HCEC 1CT (cell line): ENCODE results near the gene EFNA3.
A peak's percentile ranks its signal among the peaks of the same experiment; 100 is the strongest.

ENCODE experiments used
- DNase-seq: peaks from one replicate; pipeline ENCODE4 v3.0.0-alpha.2; 2017

Gene EFNA3

GRCh38 chr1:155078469-155079209 lies at the start of gene EFNA3:
Gene EFNA3, plus strand, starts transcription at chr1:155078837. Its CDS starts 105 bp downstream, at chr1:155078942.
- DNase-seq, result no peak

- DNase-seq, result no peak
These were observed 49.0 kb upstream of the EFNA3 start for GRCh38 chr1:155029513-155030242.

GRCh38 chr1:155030243-155030795 lies 48.3 kb upstream of the EFNA3 start:
- DNase-seq, result no peak

GRCh38 chr1:155030899-155031298 lies 47.7 kb upstream of the EFNA3 start:
- DNase-seq, result no peak

GRCh38 chr1:155032886-155033285 lies 45.8 kb upstream of the EFNA3 start:
- no peak for DNase-seq

GRCh38 chr1:155033524-155033923 lies 45.1 kb upstream of the EFNA3 start, which contains the start of the genes DCST1 and DCST2:
Gene DCST1, plus strand, starts transcription at chr1:155033824. Its CDS starts 213 bp downstream, at chr1:155034037.
Gene DCST2, minus strand, starts transcription at chr1:155033781. Its CDS starts 80 bp downstream, at chr1:155033701.
- no peak for DNase-seq

GRCh38 chr1:155034318-155035208 lies 44.1 kb upstream of the EFNA3 start:
- DNase-seq, result no peak

- DNase-seq, result no peak
These were observed 42.7 kb upstream of the EFNA3 start for GRCh38 chr1:155035936-155036335.

- DNase-seq, result no peak
These were observed 41.6 kb upstream of the EFNA3 start for GRCh38 chr1:155037043-155037442.

- no peak for DNase-seq
These were observed 40.7 kb upstream of the EFNA3 start for GRCh38 chr1:155037851-155038441.

GRCh38 chr1:155038602-155039307 lies 39.9 kb upstream of the EFNA3 start:
- DNase-seq, result peak; percentile 41

- DNase-seq, result no peak
These were observed 39.3 kb upstream of the EFNA3 start for GRCh38 chr1:155039308-155039669.

GRCh38 chr1:155040358-155041093 lies 38.1 kb upstream of the EFNA3 start:
- DNase-seq, result no peak

- DNase-seq, result no peak
These were observed 35.8 kb upstream of the EFNA3 start for GRCh38 chr1:155042789-155043188.

GRCh38 chr1:155043301-155043702 lies 35.3 kb upstream of the EFNA3 start:
- no peak for DNase-seq

- no peak for DNase-seq
These were observed 34.8 kb upstream of the EFNA3 start for GRCh38 chr1:155043793-155044192.

- DNase-seq, result no peak
These were observed 34.3 kb upstream of the EFNA3 start for GRCh38 chr1:155044365-155044764.

GRCh38 chr1:155044812-155045657 lies 33.6 kb upstream of the EFNA3 start:
- peak; percentile 82 for DNase-seq

- no peak for DNase-seq
These were observed 29.9 kb upstream of the EFNA3 start for GRCh38 chr1:155048449-155049334.
